ENCODE measurements around the gene VWDE.
A peak's percentile ranks its signal among the peaks of the same experiment; 100 is the strongest.

Gene VWDE

GRCh38 chr7:12328888-12329770 lies 74.5 kb downstream of the VWDE start:
- DNase-seq (ENCODE audit: low read depth), result no peak
- H3K4me3 ChIP-seq (replicated peaks; ENCODE audit: low read depth, low read length), result no peak overlapping the region
- TF ChIP-seq CTCF (IDR thresholded peaks at IDR 0.05; ENCODE audit: low read length, missing control alignments), result no peak

- H3K4me3 ChIP-seq (replicated peaks; ENCODE audit: low read depth, low read length), result no peak overlapping the region
- TF ChIP-seq CTCF (IDR thresholded peaks at IDR 0.05; ENCODE audit: low read length, missing control alignments), result no peak
- DNase-seq (ENCODE audit: low read depth), result no peak
Observed at GRCh38 chr7:12327922-12328321, 75.7 kb downstream of the VWDE start.

GRCh38 chr7:12325646-12326045 lies 78.0 kb downstream of the VWDE start:
- H3K4me3 ChIP-seq (replicated peaks; ENCODE audit: low read depth, low read length), result no peak overlapping the region
- TF ChIP-seq CTCF (IDR thresholded peaks at IDR 0.05; ENCODE audit: low read length, missing control alignments), result no peak
- DNase-seq (ENCODE audit: low read depth), result no peak

- no peak overlapping the region for H3K4me3 ChIP-seq (replicated peaks; ENCODE audit: low read depth, low read length)
- DNase-seq (ENCODE audit: low read depth), result no peak
- TF ChIP-seq CTCF (IDR thresholded peaks at IDR 0.05; ENCODE audit: low read length, missing control alignments), result no peak
Observed at GRCh38 chr7:12323415-12323814, 80.2 kb downstream of the VWDE start.

GRCh38 chr7:12322903-12323300 lies 80.8 kb downstream of the VWDE start:
- TF ChIP-seq CTCF (IDR thresholded peaks at IDR 0.05; ENCODE audit: low read length, missing control alignments), result no peak
- H3K4me3 ChIP-seq (replicated peaks; ENCODE audit: low read depth, low read length), result no peak overlapping the region
- no peak for DNase-seq (ENCODE audit: low read depth)

- DNase-seq (ENCODE audit: low read depth), result peak; percentile 58
- no peak overlapping the region for H3K4me3 ChIP-seq (replicated peaks; ENCODE audit: low read depth, low read length)
- TF ChIP-seq CTCF (IDR thresholded peaks at IDR 0.05; ENCODE audit: low read length, missing control alignments), result peak; percentile 71
Observed at GRCh38 chr7:12322284-12322902, 81.3 kb downstream of the VWDE start.
